Limb (tissue), 2 donors: ENCODE data around the gene XPO1.

Experiments used
- DNase-seq, 2 donors: peaks; one replicate each; pipeline ENCODE4 v3.0.0-alpha.2; 2016; ENCODE audit errors: extremely low spot score in 2 of 2

The XPO1 gene

GRCh38 chr2:61436092-61436491, 102.1 kb downstream of the XPO1 start:
- DNase-seq, result no peak

- no peak for DNase-seq
Observed at GRCh38 chr2:61435291-61435690, 102.9 kb downstream of the XPO1 start.

DNA sequence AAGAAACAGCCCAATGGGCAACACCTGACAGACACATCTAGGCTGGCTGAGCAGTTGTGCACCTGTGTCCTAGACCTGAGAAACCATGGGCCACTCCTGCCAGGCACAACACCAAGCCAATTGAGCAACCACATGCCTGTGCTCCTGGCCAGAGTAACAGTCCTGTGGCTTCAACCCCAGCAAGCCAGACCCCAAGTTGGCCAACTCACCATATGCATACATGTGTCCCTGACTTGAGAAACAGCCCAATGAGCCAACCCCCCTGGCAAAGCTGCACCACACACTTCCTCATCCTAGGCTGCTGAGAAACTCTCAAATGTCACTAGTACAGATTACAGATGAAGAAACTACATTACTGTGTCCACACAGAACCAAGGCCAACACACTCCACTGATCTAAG, 103.8 kb downstream of the XPO1 start:
- DNase-seq, result no peak

DNA sequence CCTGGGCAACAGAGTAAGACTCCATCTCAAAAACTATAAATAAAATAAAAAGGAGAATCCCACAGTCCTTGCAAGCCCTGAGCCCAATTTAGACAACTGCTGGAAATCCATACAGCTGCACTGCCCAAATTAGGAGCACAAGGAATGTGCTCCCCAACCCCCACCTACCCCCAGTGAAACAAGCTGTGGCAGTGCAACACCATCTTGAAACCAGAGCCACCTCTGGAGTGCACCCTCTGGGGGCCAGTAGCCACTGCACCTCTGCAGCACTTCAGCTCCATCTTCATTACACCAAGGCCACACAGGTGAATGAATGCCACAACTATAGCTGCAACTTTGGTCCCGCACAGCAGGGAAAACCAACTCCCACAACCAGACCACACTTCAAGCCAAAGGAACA, 104.5 kb downstream of the XPO1 start:
- DNase-seq, result no peak

- no peak for DNase-seq
Observed at GRCh38 chr2:61432990-61433389, 105.2 kb downstream of the XPO1 start.

DNA sequence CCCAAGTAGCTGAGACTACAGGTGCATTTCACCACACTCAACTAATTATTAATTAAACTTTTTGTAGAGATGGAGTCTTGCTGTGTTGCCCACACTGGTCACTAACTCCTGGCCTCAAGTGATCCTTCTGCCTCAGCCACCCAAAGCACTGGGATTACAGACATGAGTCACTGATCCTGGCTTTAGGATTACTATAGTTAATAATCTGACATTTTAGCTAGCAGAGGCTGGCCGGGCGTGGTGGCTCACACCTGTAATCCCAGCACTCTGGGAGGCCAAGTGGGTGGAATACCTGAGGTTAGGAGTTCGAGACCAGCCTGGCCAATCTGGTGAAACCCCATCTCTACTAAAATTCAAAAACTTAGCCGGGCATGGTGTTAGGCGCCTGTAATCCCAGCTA, 106.8 kb downstream of the XPO1 start:
- no peak for DNase-seq
